Measurements from ENCODE around the gene FCHO1.

- peak; percentile 66 for TF ChIP-seq CTCF (IDR thresholded peaks at IDR 0.05)
- TF ChIP-seq EZH2 (IDR thresholded peaks at IDR 0.05; ENCODE audit: borderline replicate concordance, insufficient read depth, low read depth, low read length, poor library complexity, severe bottlenecking), result no peak
These were observed 25.7 kb upstream of the FCHO1 start for GRCh38 chr19:17725422-17726078.

Measured in B cell (primary cell).